Common myeloid progenitor, CD34-positive (primary cell): ENCODE data around the gene SHISAL1.

Experiments used
- CTCF ChIA-PET: fragments of 350-600 bp; sonication (Branson Sonifier 250); formaldehyde crosslinking; loops from one replicate; lab custom pipeline; 2021; ENCODE audit warnings: antibody characterized with exemption; lab: Charles Lee
- POLR2A ChIA-PET: fragments of 350-600 bp; sonication (Branson Sonifier 250); formaldehyde crosslinking; loops from one replicate; lab custom pipeline; 2021; ENCODE audit warnings: antibody characterized with exemption; lab: Charles Lee
- DNase-seq, 3 donors: peaks; one replicate each; pipeline versions ENCODE4 v3.0.0 to v3.0.0-alpha.2; 2013
- H3K27ac ChIP-seq, 2 experiments: 1 replicate in 1 of 2; 2 replicates in 1 of 2; pipeline ENCODE4 v1.7.0; 2013; ENCODE audit warnings: inconsistent platforms in 2 of 2, low read length in 2 of 2, mild to moderate bottlenecking in 2 of 2, low read depth in 1 of 2, moderate library complexity in 1 of 2; ENCODE audit not compliant: severe bottlenecking in 2 of 2, insufficient read depth in 1 of 2, poor library complexity in 1 of 2
- H3K27me3 ChIP-seq, 5 experiments: replicated peaks in 2 of 5; 1 replicate in 3 of 5; 2 replicates in 2 of 5; pipeline versions ENCODE4 v1.6.1 to v1.7.0; 2013; ENCODE audit warnings: low read length in 4 of 5, mild to moderate bottlenecking in 2 of 5, moderate library complexity in 2 of 5, inconsistent platforms in 1 of 5; ENCODE audit not compliant: insufficient read depth in 5 of 5, control insufficient read depth in 4 of 5
- H3K36me3 ChIP-seq, 4 experiments: 1 replicate in 2 of 4; 2 replicates in 2 of 4; pipeline versions ENCODE4 v1.6.1 to v1.7.0; 2013; ENCODE audit warnings: low read length in 3 of 4, control low read depth in 1 of 4, mild to moderate bottlenecking in 1 of 4; ENCODE audit not compliant: control insufficient read depth in 4 of 4, insufficient read depth in 4 of 4
- H3K4me1 ChIP-seq, 4 experiments: 1 replicate in 3 of 4; 2 replicates in 1 of 4; pipeline versions ENCODE4 v1.6.1 to v1.7.1; 2013; ENCODE audit warnings: low read length in 3 of 4, mild to moderate bottlenecking in 3 of 4, control low read depth in 1 of 4, inconsistent platforms in 1 of 4, moderate library complexity in 1 of 4; ENCODE audit not compliant: control insufficient read depth in 4 of 4, insufficient read depth in 4 of 4; ENCODE audit errors: control extremely low read depth in 1 of 4
- H3K4me3 ChIP-seq, 7 experiments: 1 replicate in 4 of 7; 2 replicates in 3 of 7; pipeline versions ENCODE4 v1.5.1 to v1.7.0; 2013; ENCODE audit warnings: mild to moderate bottlenecking in 7 of 7, low read length in 6 of 7, moderate library complexity in 6 of 7, inconsistent platforms in 2 of 7, low read depth in 2 of 7, control low read depth in 1 of 7; ENCODE audit not compliant: insufficient read depth in 4 of 7, control insufficient read depth in 1 of 7; ENCODE audit errors: extremely low read depth in 1 of 7
- H3K9me3 ChIP-seq, 5 experiments: 1 replicate in 4 of 5; 2 replicates in 1 of 5; pipeline versions ENCODE4 v1.6.1 to v1.7.1; 2013; ENCODE audit warnings: low read length in 4 of 5, mild to moderate bottlenecking in 2 of 5, inconsistent platforms in 1 of 5, low read depth in 1 of 5, moderate library complexity in 1 of 5; ENCODE audit not compliant: control insufficient read depth in 4 of 5, insufficient read depth in 2 of 5; ENCODE audit errors: control extremely low read depth in 1 of 5
- WGBS: methylation state at CpG from one replicate; pipeline ENCODE4 v1.1.5; 2013; ENCODE audit not compliant: insufficient coverage; 5-methylcytosine and 5-hydroxymethylcytosine counted together

Gene SHISAL1

DNA sequence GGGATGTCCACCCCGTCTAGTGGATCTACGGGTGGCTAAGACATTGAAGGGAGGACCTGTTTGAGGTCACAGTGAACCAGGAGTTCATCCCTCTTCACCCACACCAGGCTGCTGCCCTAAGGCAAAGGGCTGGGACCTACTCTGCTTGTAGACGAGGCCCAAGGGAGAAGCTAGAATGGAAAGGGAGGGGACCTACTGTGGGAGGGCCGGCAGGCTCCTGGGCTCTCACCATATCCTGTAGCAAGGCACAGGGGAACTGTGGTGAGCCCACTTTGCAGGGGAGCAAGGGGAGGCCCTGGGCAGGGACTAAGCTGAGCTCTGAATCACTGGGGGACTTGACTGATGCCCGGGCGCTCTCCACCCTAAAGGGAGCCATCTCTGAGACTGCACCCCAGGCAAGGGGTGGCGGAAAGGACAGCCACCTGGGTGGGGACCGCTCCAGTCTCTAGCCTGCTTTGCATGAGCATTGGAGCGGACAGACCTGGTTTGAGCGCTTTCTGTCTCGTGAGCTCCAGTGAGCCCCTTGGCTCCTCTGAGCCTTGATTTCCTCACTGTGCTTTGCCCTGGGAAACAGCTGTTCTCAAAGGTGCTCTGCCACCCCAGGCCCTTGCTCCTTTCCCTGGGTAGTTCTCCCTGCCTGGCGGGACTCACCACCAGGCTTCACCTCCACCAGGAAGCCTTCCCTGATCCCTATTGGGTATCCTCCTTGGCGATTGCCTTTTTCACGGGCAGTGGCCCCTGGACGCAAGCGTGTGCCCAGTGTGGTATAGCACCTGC is 107.8 kb downstream of the SHISAL1 start:
- H3K27me3 ChIP-seq, result no peaks in the 10 kb centered on the region
- H3K36me3 ChIP-seq, result peaks cover 6 to 62% (median 47%) of the 10 kb centered on the region in 4 experiments
- no peak for DNase-seq
- WGBS, result 99% methylated on average over 14 of the region's 16 CpGs
- H3K4me1 ChIP-seq, result peaks cover 0 to 14% (median 11%) of the 10 kb centered on the region in 4 experiments
- CTCF ChIA-PET, result no interaction called here
- no peak overlapping the region for H3K4me3 ChIP-seq
- POLR2A ChIA-PET, result no interaction called here
- no peak overlapping the region for H3K27ac ChIP-seq
- peaks cover 0 to 9% (median 0%) of the 10 kb centered on the region in 5 experiments for H3K9me3 ChIP-seq

DNA sequence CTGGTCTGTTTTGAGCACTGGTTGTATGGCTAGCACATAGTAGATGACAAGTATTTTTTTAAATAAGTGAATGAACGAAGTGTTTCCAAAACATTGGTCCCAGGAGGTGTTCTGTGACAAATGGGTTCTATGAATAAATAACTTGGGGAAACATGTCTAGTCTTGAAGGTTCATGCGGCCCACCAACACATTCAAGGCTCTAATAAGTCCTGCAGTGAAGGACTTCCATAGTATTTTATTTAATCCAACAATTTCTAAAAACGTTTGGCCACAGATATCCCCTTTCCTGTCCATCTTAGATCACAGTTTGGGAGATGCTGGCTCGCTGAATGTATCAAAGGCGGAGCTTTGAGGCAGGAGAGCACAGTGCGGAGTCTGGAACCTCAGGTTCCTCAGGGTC is 109.5 kb downstream of the SHISAL1 start:
- H3K4me1 ChIP-seq, result peaks cover 0 to 24% (median 20%) of the 10 kb centered on the region in 4 experiments
- 72% methylated on average over 3 of the region's 6 CpGs for WGBS
- no peaks in the 10 kb centered on the region for H3K27me3 ChIP-seq
- no peak overlapping the region for H3K4me3 ChIP-seq
- no peaks in the 10 kb centered on the region for H3K9me3 ChIP-seq
- H3K36me3 ChIP-seq, result peaks cover 14 to 75% (median 56%) of the 10 kb centered on the region in 4 experiments
- ChIA-PET POLR2A (no interaction called here), CTCF (interaction anchor here (1.0 to 1.3 kb wide), 2 partner anchors 19 to 25 kb away, joined by 3 read pairs; no protein-coding TSS in a partner anchor)
- no peak overlapping the region for H3K27ac ChIP-seq
- DNase-seq, result no peak

DNA sequence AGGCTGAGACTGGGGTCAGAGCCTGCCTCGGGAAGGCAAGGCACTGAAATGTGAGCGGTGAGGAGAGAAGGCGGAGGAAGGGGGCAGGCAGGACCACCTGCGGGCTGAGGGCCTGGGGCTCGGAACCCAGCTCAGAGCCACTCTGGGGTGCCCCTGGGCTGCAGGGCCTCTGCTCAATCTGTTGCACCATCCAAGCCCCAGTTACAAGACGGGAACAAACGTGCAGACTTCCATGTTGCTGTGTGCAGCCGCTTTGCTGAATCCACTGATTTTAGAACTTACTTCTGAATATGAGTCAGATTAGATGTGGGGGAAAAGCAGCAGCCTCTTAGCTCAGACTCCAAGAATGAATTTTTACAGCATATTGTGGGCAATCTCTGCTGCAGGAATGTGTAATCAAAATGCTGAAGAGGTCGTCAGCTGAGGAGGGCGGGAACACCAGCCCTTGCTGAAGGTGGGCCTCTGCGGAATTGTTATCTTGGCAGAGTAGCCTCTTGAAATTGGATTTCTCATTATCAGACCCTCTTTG is 110.4 kb downstream of the SHISAL1 start:
- POLR2A ChIA-PET, result no interaction called here
- no peaks in the 10 kb centered on the region for H3K9me3 ChIP-seq
- peaks cover 14 to 82% (median 61%) of the 10 kb centered on the region in 4 experiments for H3K36me3 ChIP-seq
- CTCF ChIA-PET, result interaction anchor here (1.0 to 1.3 kb wide), 2 partner anchors 19 to 25 kb away, joined by 3 read pairs; no protein-coding TSS in a partner anchor
- H3K27ac ChIP-seq, result no peak overlapping the region
- no peaks in the 10 kb centered on the region for H3K27me3 ChIP-seq
- 98% methylated on average over 9 of the region's 11 CpGs for WGBS
- H3K4me3 ChIP-seq, result no peak overlapping the region
- H3K4me1 ChIP-seq, result peaks cover 0 to 24% (median 20%) of the 10 kb centered on the region in 4 experiments
- no peak for DNase-seq

GRCh38 chr22:44201665-44202064 is 111.1 kb downstream of the SHISAL1 start:
- Histone ChIP-seq H3K4me1 (peaks cover 0 to 24% (median 20%) of the 10 kb centered on the region in 4 experiments), H3K27ac (no peak overlapping the region), H3K4me3 (no peak overlapping the region), H3K36me3 (peaks cover 14 to 88% (median 67%) of the 10 kb centered on the region in 4 experiments), H3K27me3 (no peaks in the 10 kb centered on the region), H3K9me3 (no peaks in the 10 kb centered on the region)
- DNase-seq, result no peak
- ChIA-PET POLR2A (no interaction called here), CTCF (interaction anchor here (1.3 kb wide), 1 partner anchor 20 kb away, joined by 3 read pairs; no protein-coding TSS in a partner anchor)
- WGBS, result 99% methylated on average over 9 of the region's 12 CpGs

GRCh38 chr22:44200855-44201550 is 111.7 kb downstream of the SHISAL1 start:
- CTCF ChIA-PET, result interaction anchor here (1.6 kb wide), 1 partner anchor 115 kb away, joined by 4 read pairs; no protein-coding TSS in a partner anchor
- H3K4me3 ChIP-seq, result no peak overlapping the region

GRCh38 chr22:44200451-44200850 is 112.3 kb downstream of the SHISAL1 start:
- Histone ChIP-seq H3K9me3 (no peaks in the 10 kb centered on the region), H3K27ac (no peak overlapping the region), H3K4me1 (peaks cover 0 to 24% (median 20%) of the 10 kb centered on the region in 4 experiments), H3K27me3 (no peaks in the 10 kb centered on the region), H3K36me3 (peaks cover 14 to 93% (median 67%) of the 10 kb centered on the region in 4 experiments), H3K4me3 (no peak overlapping the region)
- DNase-seq, result no peak
- 76% methylated on average over 6 of the region's 6 CpGs for WGBS
- CTCF ChIA-PET, result interaction anchor here (1.6 kb wide), 1 partner anchor 114 kb away, joined by 4 read pairs; no protein-coding TSS in a partner anchor
- POLR2A ChIA-PET, result no interaction called here

More at GRCh38 chr22:44200855-44201550, 111.7 kb downstream of the SHISAL1 start:
- peaks cover 14 to 92% (median 67%) of the 10 kb centered on the region in 4 experiments for H3K36me3 ChIP-seq
- peaks cover 0 to 24% (median 20%) of the 10 kb centered on the region in 4 experiments for H3K4me1 ChIP-seq
- DNase-seq, result peak in 2 of 3 donors; percentile 37 to 54
- POLR2A ChIA-PET, result no interaction called here
- H3K27me3 ChIP-seq, result no peaks in the 10 kb centered on the region
- H3K9me3 ChIP-seq, result no peaks in the 10 kb centered on the region
- WGBS, result 55% methylated on average over 16 of the region's 17 CpGs
- H3K27ac ChIP-seq, result peak overlapping the region in 1 of 2 experiments; percentile 21
